NOMO-1 treated with dmso at 0.1 percent for 144 hours (cell line): ENCODE data around the gene MPHOSPH10.
"Not testable (repeated sequence)": the region's sequence is repeated elsewhere in the genome, so short reads cannot be mapped to it uniquely, and the experiment has no call there.

Experiments used
- DNase-seq: peaks from one replicate; lab custom pipeline; 2025; ENCODE audit not compliant: unreplicated experiment; lab: John Stamatoyannopoulos, UW

MPHOSPH10 gene

DNA sequence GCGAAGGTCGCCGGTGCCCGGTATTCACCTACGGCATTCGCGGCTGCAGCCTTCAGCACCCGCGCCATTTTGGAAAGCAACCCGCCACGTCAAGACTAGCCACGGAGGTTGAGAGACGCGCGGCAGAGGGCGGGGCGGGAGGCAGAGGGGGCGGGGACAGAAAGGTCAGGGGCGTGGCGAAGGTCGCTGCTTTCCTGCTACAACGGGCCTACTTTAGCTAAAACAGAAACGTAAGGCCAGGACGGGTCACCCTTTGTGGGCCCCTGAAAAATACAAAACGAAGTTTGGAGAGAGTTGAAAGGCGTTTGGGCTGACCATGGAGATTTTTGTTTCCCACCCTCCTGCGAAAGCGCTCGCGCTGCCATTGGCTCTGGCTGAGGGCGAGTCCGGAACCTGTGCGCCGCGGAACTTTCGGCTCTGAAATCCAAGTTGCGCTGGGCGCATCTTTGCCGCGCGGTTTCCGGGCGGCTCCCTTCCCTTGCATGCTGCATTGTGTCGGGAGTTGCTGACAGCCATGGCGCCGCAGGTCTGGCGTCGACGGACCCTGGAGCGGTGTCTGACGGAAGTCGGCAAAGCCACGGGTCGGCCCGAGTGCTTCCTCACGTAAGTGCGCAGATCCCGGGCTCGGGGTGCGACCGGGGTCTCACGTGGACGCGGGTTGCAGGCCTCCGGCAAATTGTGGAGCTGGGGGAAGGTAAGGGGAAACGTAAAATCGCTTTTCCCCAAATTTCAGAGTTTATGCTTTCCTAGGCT, at the start of gene MPHOSPH10, which contains the start of gene MCEE:
TSS of gene MPHOSPH10 (plus strand) at position 483 of the 753 bp plus-strand sequence. CDS start at position 515, 32 bp downstream.
TSS of gene MCEE (minus strand) at position 78 of the 753 bp plus-strand sequence. CDS start at position 68, 10 bp downstream.
- DNase-seq = peak; percentile 90

- DNase-seq = no peak
Measured at GRCh38 chr2:71082402-71083252, 47.8 kb upstream of the MPHOSPH10 start.

- DNase-seq = not testable (repeated sequence)
Measured at GRCh38 chr2:71083297-71083696, 47.1 kb upstream of the MPHOSPH10 start.

- not testable (repeated sequence) for DNase-seq
Measured at GRCh38 chr2:71083752-71084312, 46.6 kb upstream of the MPHOSPH10 start.

GRCh38 chr2:71085325-71086003, 45.0 kb upstream of the MPHOSPH10 start:
- DNase-seq = not testable (repeated sequence)

GRCh38 chr2:71089475-71089874, 41.0 kb upstream of the MPHOSPH10 start:
- not testable (repeated sequence) for DNase-seq

GRCh38 chr2:71091808-71092207, 38.6 kb upstream of the MPHOSPH10 start:
- DNase-seq = not testable (repeated sequence)

- not testable (repeated sequence) for DNase-seq
Measured at GRCh38 chr2:71092491-71093260, 37.8 kb upstream of the MPHOSPH10 start.

- DNase-seq = peak; percentile 9
Measured at GRCh38 chr2:71100195-71100964, 30.1 kb upstream of the MPHOSPH10 start.

- no peak for DNase-seq
Measured at GRCh38 chr2:71101656-71102055, 28.8 kb upstream of the MPHOSPH10 start.

GRCh38 chr2:71102981-71103681, 27.3 kb upstream of the MPHOSPH10 start:
- DNase-seq = no peak

- no peak for DNase-seq
Measured at GRCh38 chr2:71103809-71104208, 26.6 kb upstream of the MPHOSPH10 start.

DNA sequence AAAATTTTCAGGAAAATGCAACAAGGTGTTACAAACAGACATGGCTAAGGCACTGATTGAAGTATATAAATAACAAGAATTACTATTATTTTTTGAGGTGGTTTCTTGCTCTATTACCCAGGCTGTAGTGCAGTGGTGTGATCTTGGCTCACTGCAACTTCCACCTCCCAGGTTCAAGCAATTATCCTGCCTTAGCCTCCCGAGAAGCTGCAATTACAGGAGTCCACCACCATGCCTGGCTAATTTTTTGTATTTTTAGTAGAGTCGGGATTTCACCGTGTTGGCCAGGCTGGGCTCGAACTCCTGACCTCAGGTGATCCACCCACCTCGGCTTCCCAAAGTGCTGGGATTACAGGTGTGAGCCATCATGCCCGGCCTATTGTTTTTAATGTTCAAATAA, 24.0 kb upstream of the MPHOSPH10 start:
- not testable (repeated sequence) for DNase-seq

DNA sequence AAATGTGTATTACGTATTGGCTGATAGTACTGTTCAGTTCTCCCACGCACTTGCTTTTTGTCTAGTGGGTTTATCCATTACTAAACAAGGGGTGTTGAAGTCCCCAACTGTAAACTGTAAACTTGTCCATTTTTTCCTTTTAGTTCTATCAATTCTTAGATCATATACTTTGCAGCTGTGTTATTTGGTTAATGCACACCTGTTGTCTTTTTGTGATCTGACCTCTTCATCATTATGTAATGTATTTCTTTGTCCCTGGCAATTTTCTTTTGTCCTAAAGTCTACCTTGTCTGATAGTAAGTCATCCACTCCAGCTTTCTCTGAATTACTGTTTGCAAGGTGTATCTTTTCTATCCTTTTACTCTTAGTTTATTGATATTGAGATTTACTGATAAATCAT, 22.3 kb upstream of the MPHOSPH10 start:
- DNase-seq = no peak

GRCh38 chr2:71113843-71114242, 16.6 kb upstream of the MPHOSPH10 start:
- no peak for DNase-seq

- no peak for DNase-seq
Measured at GRCh38 chr2:71117063-71117462, 13.4 kb upstream of the MPHOSPH10 start.

DNA sequence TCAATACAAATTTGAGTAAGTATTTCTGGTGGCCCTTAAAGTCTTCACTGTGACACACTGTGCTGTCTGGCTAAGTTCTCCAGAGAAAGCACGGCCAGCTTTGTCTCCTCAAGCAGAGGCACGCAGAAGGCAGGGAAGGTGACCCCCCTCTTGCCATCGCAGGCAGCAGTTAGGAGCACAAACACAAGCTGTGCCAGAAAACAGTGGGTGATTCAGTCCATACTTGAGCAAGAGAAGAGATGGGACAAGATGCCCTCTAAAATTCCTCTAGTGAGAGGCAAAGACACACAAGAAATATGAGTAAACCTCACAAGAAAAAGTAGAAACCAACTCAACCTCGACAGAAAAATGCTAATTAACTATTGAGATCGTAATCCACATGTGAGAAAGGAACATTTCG, 10.2 kb upstream of the MPHOSPH10 start:
- no peak for DNase-seq

- DNase-seq = no peak
Measured at GRCh38 chr2:71121479-71121878, 9.0 kb upstream of the MPHOSPH10 start.
